Thyroid gland (tissue), 4 donors: ENCODE measurements around the gene CRABP2. TPM values are rescaled to one million over a fixed set of nuclear protein-coding genes. Genes with fewer than 3 reads are reported as not detected.

Experiments
- DNase-seq, 2 donors: peaks; one replicate each; pipeline ENCODE4 v3.0.0-alpha.2; 2019
- H3K27ac ChIP-seq, 3 donors: fragments of 200-600 bp; sonication (generic); 1 replicate in 2 of 3; 2 replicates in 1 of 3; pipeline ENCODE4 v1.5.1; 2016 to 2019; ENCODE audit warnings: mild to moderate bottlenecking in 1 of 3, moderate library complexity in 1 of 3
- H3K27me3 ChIP-seq: fragments of 200-600 bp; sonication (generic); one replicate; pipeline ENCODE4 v1.5.1; 2019
- H3K36me3 ChIP-seq, 2 donors: fragments of 200-600 bp; sonication (generic); one replicate each; pipeline ENCODE4 v1.5.1; 2016 to 2019
- H3K4me1 ChIP-seq, 2 donors: fragments of 200-600 bp; sonication (generic); one replicate each; pipeline ENCODE4 v1.5.1; 2017 to 2019
- H3K4me3 ChIP-seq, 3 donors: fragments of 200-600 bp; sonication (generic); replicated peaks in 1 of 3; 1 replicate in 2 of 3; 2 replicates in 1 of 3; pipeline ENCODE4 v1.5.1; 2016; ENCODE audit warnings: mild to moderate bottlenecking in 1 of 3
- H3K9me3 ChIP-seq: fragments of 200-600 bp; sonication (generic); one replicate; pipeline ENCODE4 v1.5.1; 2017
- CTCF ChIP-seq, 6 experiments: fragments of 200-600 bp in 3 of 6; fragments of 450-650 bp in 3 of 6; sonication (generic) in 3 of 6; IDR thresholded peaks; one replicate each; pipeline ENCODE4 v1.5.1; 2016 to 2019; ENCODE audit warnings: antibody characterized with exemption in 6 of 6, mild to moderate bottlenecking in 2 of 6, inconsistent platforms in 1 of 6, moderate library complexity in 1 of 6
- POLR2A ChIP-seq, 2 donors: fragments of 450-650 bp; IDR thresholded peaks; one replicate each; pipeline ENCODE4 v1.6.1; 2017; ENCODE audit warnings: antibody characterized with exemption in 2 of 2, mild to moderate bottlenecking in 2 of 2, moderate library complexity in 1 of 2
- WGBS, 2 donors: methylation state at CpG; one replicate each; pipeline ENCODE4 v1.1.5; 2017; 5-methylcytosine and 5-hydroxymethylcytosine counted together
- intact Hi-C: fragments of 100-400 bp; cut with DNase I; formaldehyde crosslinking; loops from one replicate; pipeline ENCODE4 v1.15.1; 2023
- total RNA-seq, 4 donors: library from RNA; depleted of rRNA; stranded (reverse); fragments of >200 nt; gene quantifications; one replicate each; pipeline ENCODE4 v1.2.3, GENCODE V29; 2016

CRABP2 gene
- total RNA-seq, 4 donors from 2014 or later = 3.0 to 15.3 (median 4.5) TPM; not detected in 1

DNA sequence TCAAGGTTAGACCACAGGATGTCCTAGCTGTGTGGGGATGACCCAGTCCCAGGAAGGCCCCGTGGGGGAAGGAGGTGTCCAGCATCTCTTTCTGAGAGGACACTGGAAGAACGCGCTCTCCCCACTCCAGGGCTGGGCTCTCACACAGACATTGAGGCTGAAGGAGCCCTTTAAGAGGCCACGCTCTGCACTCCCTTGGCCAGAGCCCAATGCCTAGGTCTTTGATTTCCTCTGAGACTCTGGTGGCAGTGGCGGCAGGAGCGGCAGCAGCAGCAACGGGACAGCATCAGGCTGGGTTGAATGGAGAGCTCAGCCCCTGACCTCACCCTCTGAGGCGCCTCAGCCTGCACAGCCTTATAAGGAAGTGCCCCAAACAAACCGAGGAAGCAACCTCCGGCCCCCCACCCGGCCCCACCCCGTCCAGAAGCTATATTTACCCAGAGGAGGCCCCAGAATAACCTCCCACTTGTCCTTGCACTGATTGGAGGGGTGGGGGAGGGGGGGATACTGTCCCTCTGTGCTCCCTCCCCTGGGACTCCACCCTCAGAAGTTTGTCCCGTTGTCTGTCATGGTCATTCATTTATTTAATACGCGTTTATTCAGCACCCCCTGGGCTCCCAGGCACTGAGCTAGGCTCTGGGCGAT, 40.5 kb downstream of the CRABP2 start:
- intact Hi-C loops = no loop called here
- no peaks in the 10 kb centered on the region for H3K27me3 ChIP-seq
- WGBS, 2 donors = 21 to 26% methylated on average over 10 to 15 of the region's 16 CpGs
- DNase-seq = peak; percentile 71 to 79
- H3K27ac ChIP-seq = peak overlapping the region in 2 of 3 donors; percentile 31 to 58
- TF ChIP-seq CTCF (IDR thresholded peaks at IDR 0.05) = no peak
- TF ChIP-seq POLR2A (IDR thresholded peaks at IDR 0.05) = no peak
- no peaks in the 10 kb centered on the region for H3K36me3 ChIP-seq
- no peaks in the 10 kb centered on the region for H3K9me3 ChIP-seq
- peaks cover 5 to 71% of the 10 kb centered on the region in 2 donors for H3K4me1 ChIP-seq
- no peak overlapping the region for H3K4me3 ChIP-seq

DNA sequence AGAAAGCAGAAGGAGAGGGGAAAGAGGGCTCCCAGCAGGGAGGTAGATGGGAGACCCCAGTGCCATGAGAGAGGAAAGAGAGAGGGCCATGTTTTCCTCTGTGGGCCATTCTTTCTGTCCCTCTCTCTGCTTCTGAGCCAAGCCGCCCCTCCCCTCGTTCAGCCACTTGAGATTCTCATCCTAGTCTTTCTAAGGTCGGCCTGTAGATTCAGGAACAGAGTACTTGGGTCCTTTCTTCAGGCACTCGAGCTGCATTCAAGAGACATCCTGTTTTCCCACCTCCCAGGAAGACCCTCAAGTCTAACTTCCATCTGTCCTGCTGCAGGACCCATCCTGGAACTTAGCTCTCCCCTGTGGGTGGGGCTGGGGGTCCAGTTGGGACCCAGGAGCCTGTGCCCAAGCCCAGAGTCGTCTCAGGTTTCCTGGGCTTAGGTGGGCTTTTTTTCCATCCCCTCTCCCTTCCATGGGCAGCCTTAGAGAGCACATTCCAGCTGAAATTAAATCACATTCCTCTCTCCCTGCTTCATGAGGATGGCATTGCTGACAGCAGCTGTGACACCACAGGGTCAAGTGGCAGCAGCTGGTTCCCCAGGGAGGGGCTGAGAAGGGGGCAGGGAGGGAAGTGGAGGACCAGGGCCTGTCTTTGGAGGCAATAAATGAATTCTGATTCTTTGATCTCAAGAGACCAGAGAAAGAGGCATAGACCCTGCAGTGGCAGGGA, 41.2 kb downstream of the CRABP2 start:
- Histone ChIP-seq H3K9me3 (no peaks in the 10 kb centered on the region), H3K36me3 (no peaks in the 10 kb centered on the region), H3K27ac (peak overlapping the region; percentile 31 to 58 (median 40)), H3K27me3 (no peaks in the 10 kb centered on the region), H3K4me3 (no peak overlapping the region), H3K4me1 (peaks cover 11 to 78% of the 10 kb centered on the region in 2 donors)
- 46 to 48% methylated on average over 5 of the region's 5 CpGs for WGBS, 2 donors
- intact Hi-C loops = no loop called here
- no peak for DNase-seq
- no peak for TF ChIP-seq CTCF (IDR thresholded peaks at IDR 0.05)
- no peak for TF ChIP-seq POLR2A (IDR thresholded peaks at IDR 0.05)

GRCh38 chr1:156663178-156663577, 42.2 kb downstream of the CRABP2 start:
- DNase-seq = no peak
- H3K27me3 ChIP-seq = no peaks in the 10 kb centered on the region
- H3K4me1 ChIP-seq = peaks cover 11 to 75% of the 10 kb centered on the region in 2 donors
- no peak for TF ChIP-seq CTCF (IDR thresholded peaks at IDR 0.05)
- TF ChIP-seq POLR2A (IDR thresholded peaks at IDR 0.05) = no peak
- H3K4me3 ChIP-seq = no peak overlapping the region
- intact Hi-C loops = no loop called here
- peak overlapping the region in 2 of 3 donors; percentile 35 to 58 for H3K27ac ChIP-seq
- no peaks in the 10 kb centered on the region for H3K9me3 ChIP-seq
- 42% methylated on average over 5 of the region's 5 CpGs for WGBS, 2 donors
- H3K36me3 ChIP-seq = no peaks in the 10 kb centered on the region

GRCh38 chr1:156662800-156663055, 42.7 kb downstream of the CRABP2 start:
- H3K27me3 ChIP-seq = no peaks in the 10 kb centered on the region
- TF ChIP-seq CTCF (IDR thresholded peaks at IDR 0.05) = no peak
- H3K27ac ChIP-seq = peak overlapping the region in 2 of 3 donors; percentile 35 to 58
- intact Hi-C loops = no loop called here
- DNase-seq = no peak
- 69 to 88% methylated on average over 5 of the region's 5 CpGs for WGBS, 2 donors
- peaks cover 12 to 73% of the 10 kb centered on the region in 2 donors for H3K4me1 ChIP-seq
- H3K9me3 ChIP-seq = no peaks in the 10 kb centered on the region
- no peak overlapping the region for H3K4me3 ChIP-seq
- no peaks in the 10 kb centered on the region for H3K36me3 ChIP-seq
